ENCODE measurements around the gene CGAS.

The CGAS gene
- 38.0 to 38.4 reads per million in 2 donors for total RNA-seq

- peak; percentile 55 to 88 (median 67) for DNase-seq
Measured at GRCh38 chr6:73452107-73452461, at the start of gene CGAS. CGAS (minus strand) TSS chr6:73452297; CDS start chr6:73452181, 116 bp downstream.

- no peak for DNase-seq
Measured at GRCh38 chr6:73497915-73498314, 45.8 kb upstream of the CGAS start.

DNA sequence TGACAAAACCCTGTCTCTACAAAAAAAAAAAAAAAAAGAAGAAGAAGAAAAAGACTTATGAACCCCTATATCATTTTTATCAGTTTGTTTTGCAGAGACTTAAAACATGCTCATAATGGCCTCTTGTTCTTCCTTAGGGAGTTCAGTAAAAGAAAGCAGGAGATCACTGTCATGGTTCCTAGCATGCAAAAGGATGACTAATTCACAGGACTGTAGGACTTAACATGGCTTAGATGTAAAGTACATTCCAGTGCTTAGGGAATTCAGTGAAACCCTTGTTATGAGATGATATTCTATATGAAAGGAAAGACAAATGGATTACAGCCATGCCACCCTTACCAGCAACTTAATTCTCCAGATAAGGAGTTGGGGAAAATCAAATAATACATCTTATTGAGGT lies 39.3 kb upstream of the CGAS start:
- no peak for DNase-seq

DNA sequence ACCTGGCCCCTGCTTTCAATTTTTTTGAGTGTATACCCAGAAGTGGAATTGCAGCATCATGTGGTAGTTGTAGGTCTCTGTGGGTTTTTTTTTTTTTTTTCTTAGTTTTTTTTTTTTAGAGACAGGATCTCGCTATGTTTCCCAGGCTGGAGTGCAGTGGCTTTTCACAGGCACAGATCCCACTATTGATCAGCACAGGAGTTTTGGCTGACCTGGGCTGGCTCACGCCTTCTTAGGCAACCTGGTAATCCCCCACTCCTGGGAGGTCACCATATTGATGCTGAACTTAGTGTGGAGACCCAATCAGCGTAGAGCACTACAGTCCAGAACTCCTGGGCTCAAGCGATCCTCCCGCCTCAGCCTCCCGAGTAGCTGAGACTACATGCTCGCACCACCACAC lies 35.4 kb upstream of the CGAS start:
- DNase-seq: no peak

- DNase-seq: peak in 1 of 5 experiments; percentile 15
Measured at GRCh38 chr6:73484438-73484837, 32.3 kb upstream of the CGAS start.

DNA sequence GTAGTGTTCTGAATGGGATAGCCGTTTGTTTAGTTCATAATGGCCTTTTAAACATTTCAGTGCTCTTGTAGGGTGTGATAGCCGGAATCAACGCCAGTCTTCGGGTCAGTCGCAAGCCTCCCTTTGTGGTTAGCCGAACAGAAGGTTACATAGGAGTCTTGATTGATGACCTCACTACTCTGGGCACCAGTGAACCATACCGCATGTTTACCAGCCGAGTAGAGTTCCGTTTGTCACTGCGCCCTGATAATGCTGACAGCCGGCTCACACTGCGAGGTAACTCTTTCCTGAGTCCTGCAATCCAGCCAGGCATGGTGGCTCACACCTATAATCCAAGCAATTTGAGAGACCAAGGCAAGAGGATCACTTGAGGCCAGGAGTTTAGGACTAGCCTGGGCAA lies 29.9 kb upstream of the CGAS start:
- DNase-seq: no peak

- no peak for DNase-seq
Measured at GRCh38 chr6:73477407-73477806, 25.3 kb upstream of the CGAS start.

GRCh38 chr6:73476723-73477122 lies 24.6 kb upstream of the CGAS start:
- DNase-seq: peak in 1 of 5 experiments; percentile 67

DNA sequence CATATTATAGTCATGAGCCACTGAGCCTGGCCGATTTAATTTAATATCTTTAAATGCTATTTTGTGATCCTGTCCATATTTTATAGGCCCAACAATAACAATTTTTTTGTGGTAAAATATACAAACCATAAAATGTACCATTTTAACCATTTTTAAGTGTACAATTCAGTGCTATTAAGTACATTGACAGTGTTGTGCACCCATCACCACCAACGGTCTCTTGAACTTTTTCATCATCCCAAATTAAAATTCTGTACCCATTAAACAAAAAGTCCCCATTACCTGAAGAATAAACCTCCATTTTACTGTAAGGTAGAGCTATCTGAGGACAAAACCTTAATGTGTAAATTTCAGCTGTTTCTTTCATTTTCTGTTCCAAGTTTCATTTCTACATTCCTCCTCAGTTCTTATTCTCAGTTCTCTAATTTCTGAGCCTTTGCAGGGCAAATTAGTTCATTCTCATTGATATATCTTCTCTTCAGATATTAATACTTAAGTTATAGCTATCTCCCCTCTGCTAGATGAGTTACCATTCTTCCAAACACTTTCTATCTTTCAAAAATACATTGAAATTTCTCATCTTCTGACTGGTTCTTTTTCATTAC lies 19.7 kb upstream of the CGAS start:
- DNase-seq: no peak

- peak; percentile 52 to 96 (median 80) for DNase-seq
Measured at GRCh38 chr6:73461537-73462350, 9.6 kb upstream of the CGAS start, which contains the start of gene MTO1. MTO1 (plus strand) TSS chr6:73461737; CDS start chr6:73461855, 118 bp downstream.

- DNase-seq: peak in 1 of 5 experiments; percentile 34
Measured at GRCh38 chr6:73460056-73460455, 8.0 kb upstream of the CGAS start.

DNA sequence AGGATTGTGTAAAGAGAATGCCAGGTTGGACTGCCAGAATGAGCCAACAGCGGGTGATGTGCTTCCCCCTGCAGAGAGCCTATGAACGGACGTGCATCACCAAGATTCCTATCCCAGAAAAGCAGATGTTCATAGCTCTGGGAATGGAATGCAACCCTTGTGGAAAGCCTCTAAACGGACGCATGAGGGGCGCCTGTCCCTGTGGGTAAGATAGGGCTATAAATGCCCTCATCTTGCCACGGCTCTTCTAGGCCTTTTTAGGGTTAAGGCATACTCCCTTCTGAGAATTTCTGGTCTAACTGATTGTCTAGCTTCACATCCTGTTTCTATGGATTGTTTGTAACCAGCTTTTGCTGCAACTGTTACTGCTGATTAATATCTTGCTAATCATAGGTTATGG lies 7.4 kb upstream of the CGAS start:
- DNase-seq: peak in 1 of 5 experiments; percentile 37

- peak in 1 of 5 experiments; percentile 84 for DNase-seq
Measured at GRCh38 chr6:73455865-73456629, 4.0 kb upstream of the CGAS start.

DNA sequence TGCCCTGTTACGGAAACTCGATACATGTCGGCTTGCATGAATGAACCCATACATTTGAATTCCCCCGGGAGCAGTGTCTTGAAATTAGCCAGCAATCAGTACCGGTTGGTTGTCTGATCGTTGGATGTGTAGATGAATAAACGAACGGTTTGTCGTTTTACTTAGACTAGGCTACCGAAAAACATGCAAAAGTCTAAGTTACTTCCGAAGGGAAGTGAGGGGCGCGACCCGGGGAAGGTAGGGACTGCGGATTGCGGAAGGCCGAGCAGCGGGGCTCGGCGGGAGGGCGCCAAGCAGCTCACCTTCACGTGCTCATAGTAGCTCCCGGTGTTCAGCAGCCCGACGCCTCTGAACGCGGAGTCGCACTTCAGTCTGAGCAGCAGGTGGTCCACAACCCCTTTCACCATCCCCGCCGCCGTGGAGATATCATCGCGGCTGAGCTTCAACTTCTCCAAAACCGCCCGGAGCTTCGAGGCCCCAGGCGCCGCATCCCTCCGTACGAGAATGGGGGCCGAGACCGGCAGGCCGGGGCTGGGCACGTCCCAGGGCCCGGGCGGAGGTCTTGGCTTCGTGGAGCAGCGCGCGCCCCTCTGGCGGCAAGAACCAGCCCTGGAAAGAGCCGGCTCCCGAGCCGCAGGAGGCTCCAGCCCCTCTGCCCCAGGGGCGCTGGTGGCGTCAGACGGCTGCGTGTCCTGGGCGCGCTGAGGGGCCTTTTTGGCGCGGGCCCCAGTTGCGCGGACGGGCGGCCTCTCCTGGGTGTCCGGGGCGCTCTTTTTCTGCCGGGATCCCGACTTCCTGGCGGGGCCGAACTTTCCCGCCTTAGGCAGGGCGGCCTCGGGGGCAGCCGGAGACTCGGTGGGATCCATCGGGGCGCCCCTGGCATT lies 632 bp downstream of the CGAS start:
- peak in 4 of 5 experiments; percentile 16 to 69 (median 34) for DNase-seq

DNA sequence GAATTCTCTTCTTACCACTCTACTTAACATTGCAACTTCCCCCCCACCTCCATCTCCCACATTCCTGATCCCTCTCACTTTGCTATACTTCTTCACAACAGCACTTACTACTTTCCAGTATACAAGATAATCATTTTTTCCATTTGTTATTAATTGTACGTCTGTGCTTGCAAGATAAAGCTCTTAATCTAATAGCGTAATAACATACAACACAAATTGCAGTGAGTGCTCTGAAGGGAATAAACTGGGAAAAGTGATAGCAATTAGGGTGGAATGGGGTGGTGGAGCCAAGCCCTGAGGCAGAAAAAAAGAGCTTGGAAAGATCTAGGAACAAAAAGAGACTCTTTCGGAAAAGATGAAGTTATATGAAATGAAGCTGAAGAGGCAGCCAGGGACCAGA lies 8.5 kb downstream of the CGAS start:
- DNase-seq: no peak

GRCh38 chr6:73435236-73435635 lies 16.9 kb downstream of the CGAS start:
- DNase-seq: no peak

GRCh38 chr6:73421534-73421933 lies 30.6 kb downstream of the CGAS start:
- DNase-seq: no peak

GRCh38 chr6:73418081-73418741 lies 33.9 kb downstream of the CGAS start:
- no peak for DNase-seq

DNA sequence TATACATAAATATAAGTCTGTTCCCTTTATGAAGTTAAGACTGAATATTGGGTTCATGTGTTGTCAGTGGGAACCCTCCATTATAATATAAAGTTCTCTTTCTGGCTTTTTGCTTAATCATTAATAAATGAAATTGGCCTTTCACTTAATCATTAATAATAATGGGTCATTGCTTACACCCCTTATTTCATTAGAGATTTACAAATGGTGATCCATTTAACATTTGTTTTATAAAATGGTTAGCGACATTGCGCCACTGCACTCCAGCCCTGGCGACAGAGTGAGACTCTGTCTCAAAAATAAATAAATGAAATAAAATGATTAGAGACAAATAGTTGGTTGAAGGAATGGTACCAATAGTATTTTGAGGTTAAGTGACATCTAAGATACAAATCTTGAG lies 39.0 kb downstream of the CGAS start:
- DNase-seq: no peak

GRCh38 chr6:73409395-73409794 lies 42.7 kb downstream of the CGAS start:
- DNase-seq: no peak

GRCh38 chr6:73400656-73401055 lies 51.4 kb downstream of the CGAS start:
- DNase-seq: no peak

DNA sequence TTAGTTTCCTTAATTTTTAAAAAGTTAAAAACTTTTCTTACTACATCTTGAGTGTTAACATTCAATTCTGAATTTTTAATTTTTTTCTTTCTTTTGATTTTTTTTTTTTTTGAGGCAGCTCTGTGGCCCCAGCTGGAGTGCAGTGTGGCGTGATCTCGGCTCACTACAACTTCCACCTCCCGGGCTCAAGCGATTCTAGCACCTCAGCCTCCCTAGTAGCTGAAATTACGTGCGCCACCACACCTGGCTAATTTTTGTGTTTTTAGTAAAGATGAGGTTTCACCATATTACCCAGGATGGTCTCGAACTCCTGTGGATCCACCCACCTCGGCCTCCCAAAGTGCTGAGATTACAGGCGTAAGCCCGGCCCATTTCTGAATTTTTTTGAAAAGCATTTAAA lies 56.2 kb downstream of the CGAS start:
- DNase-seq: no peak
